CD8-positive, alpha-beta memory T cell (primary cell): ENCODE results near the gene TMEM109. TPM values are rescaled to one million over a fixed set of nuclear protein-coding genes. Genes with fewer than 3 reads are reported as not detected.
A peak's percentile ranks its signal among the peaks of the same experiment; 100 is the strongest.

Experiments
- CTCF ChIA-PET: fragments of 350-600 bp; sonication (Branson Sonifier 250); formaldehyde crosslinking; loops from one replicate; lab custom pipeline; 2021; ENCODE audit warnings: antibody characterized with exemption; lab: Charles Lee
- POLR2A ChIA-PET: fragments of 350-600 bp; sonication (Branson Sonifier 250); formaldehyde crosslinking; loops from one replicate; lab custom pipeline; 2021; ENCODE audit warnings: antibody characterized with exemption; lab: Charles Lee
- DNase-seq, 5 donors: peaks; one replicate each; pipeline versions ENCODE4 v3.0.0 to v3.0.0-alpha.2; 2020 to 2022; ENCODE audit warnings: mixed read lengths in 1 of 5
- H3K27ac ChIP-seq: one replicate; pipeline ENCODE4 v1.7.0; 2013; ENCODE audit warnings: low read depth, mild to moderate bottlenecking, low read length, moderate library complexity
- H3K27me3 ChIP-seq: 2 replicates; pipeline ENCODE4 v1.7.0; 2013; ENCODE audit warnings: low read length, mild to moderate bottlenecking; ENCODE audit not compliant: insufficient read depth, poor library complexity, severe bottlenecking
- H3K36me3 ChIP-seq: 2 replicates; pipeline ENCODE4 v1.7.0; 2013; ENCODE audit warnings: mild to moderate bottlenecking, low read length, moderate library complexity; ENCODE audit not compliant: insufficient read depth
- H3K4me1 ChIP-seq: 2 replicates; pipeline ENCODE4 v1.7.0; 2013; ENCODE audit warnings: mild to moderate bottlenecking, low read length, moderate library complexity; ENCODE audit not compliant: insufficient read depth
- H3K4me3 ChIP-seq: 2 replicates; pipeline ENCODE4 v1.7.0; 2013; ENCODE audit warnings: mild to moderate bottlenecking, low read length
- H3K9me3 ChIP-seq: 2 replicates; pipeline ENCODE4 v1.7.0; 2013; ENCODE audit warnings: mild to moderate bottlenecking, low read length
- H3K27ac Mint-ChIP-seq, 8 donors: one replicate each; pipeline ENCODE4 v1.8.0; 2020 to 2021; ENCODE audit warnings: mixed read lengths in 8 of 8, mild to moderate bottlenecking in 6 of 8, inconsistent platforms in 3 of 8, moderate library complexity in 3 of 8
- H3K27me3 Mint-ChIP-seq, 2 donors: one replicate each; pipeline ENCODE4 v1.8.0; 2020 to 2021; ENCODE audit warnings: mixed read lengths in 2 of 2, mild to moderate bottlenecking in 1 of 2, moderate library complexity in 1 of 2
- H3K36me3 Mint-ChIP-seq, 3 donors: one replicate each; pipeline ENCODE4 v1.8.0; 2020 to 2021; ENCODE audit warnings: mixed read lengths in 3 of 3, inconsistent platforms in 1 of 3, mild to moderate bottlenecking in 1 of 3
- H3K4me1 Mint-ChIP-seq, 3 donors: one replicate each; pipeline ENCODE4 v1.8.0; 2020 to 2021; ENCODE audit warnings: mixed read lengths in 3 of 3, inconsistent platforms in 1 of 3, mild to moderate bottlenecking in 1 of 3
- H3K4me3 Mint-ChIP-seq, 7 donors: one replicate each; pipeline ENCODE4 v1.8.0; 2020 to 2021; ENCODE audit warnings: mixed read lengths in 7 of 7, mild to moderate bottlenecking in 6 of 7, moderate library complexity in 4 of 7, inconsistent platforms in 2 of 7
- H3K9me3 Mint-ChIP-seq, 5 donors: one replicate each; pipeline ENCODE4 v1.8.0; 2020 to 2022; ENCODE audit warnings: mixed read lengths in 5 of 5, mild to moderate bottlenecking in 3 of 5, moderate library complexity in 2 of 5, inconsistent platforms in 1 of 5
- polyA plus RNA-seq: library from polyadenylated mRNA; unstranded; fragments of 300-500 nt; fragmentation: Illumina TruSeq; gene quantifications from one replicate; pipeline ENCODE4 v1.2.3, GENCODE V29; 2021
- total RNA-seq, 2 experiments: library from RNA; stranded (reverse); gene quantifications; one replicate each; pipeline ENCODE4 v1.2.3, GENCODE V29; 2021

TMEM109 gene
- total and polyA plus RNA-seq, 3 experiments from 2014 or later, result 144 to 396 (median 147) TPM

DNA sequence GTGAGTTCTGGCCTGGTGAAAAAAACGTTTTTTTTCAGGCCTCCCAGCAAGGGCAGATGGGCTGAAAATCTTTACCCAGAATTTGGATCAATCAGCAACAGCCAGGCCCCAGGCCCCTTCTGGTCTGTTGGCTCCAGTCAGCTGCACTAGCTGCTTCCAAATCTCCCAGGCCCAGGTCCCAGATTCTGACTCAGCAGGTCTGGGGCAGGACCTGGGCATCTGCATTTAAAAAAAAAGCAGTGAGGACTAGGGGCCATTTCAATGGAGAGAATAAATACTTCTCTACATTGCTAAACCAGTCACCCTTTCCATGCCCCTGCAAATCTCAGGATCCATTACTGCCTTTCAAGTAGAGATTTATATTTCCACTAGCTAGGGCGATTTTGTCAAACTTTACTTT lies 33.7 kb downstream of the TMEM109 start:
- Mint-ChIP-seq H3K27ac (no peak overlapping the region), H3K36me3 (no peaks in the 10 kb centered on the region), H3K4me3 (no peak overlapping the region), H3K27me3 (peaks cover 21 to 28% of the 10 kb centered on the region in 2 donors), H3K9me3 (no peaks in the 10 kb centered on the region), H3K4me1 (peaks cover 7 to 18% (median 9%) of the 10 kb centered on the region in 3 donors)
- DNase-seq, result no peak
- POLR2A ChIA-PET, result no interaction called here
- Histone ChIP-seq H3K9me3 (no peaks in the 10 kb centered on the region), H3K36me3 (no peaks in the 10 kb centered on the region), H3K4me3 (no peak overlapping the region), H3K27ac (no peak overlapping the region), H3K27me3 (no peaks in the 10 kb centered on the region), H3K4me1 (peaks cover 13% of the 10 kb centered on the region)
- CTCF ChIA-PET, result no interaction called here

DNA sequence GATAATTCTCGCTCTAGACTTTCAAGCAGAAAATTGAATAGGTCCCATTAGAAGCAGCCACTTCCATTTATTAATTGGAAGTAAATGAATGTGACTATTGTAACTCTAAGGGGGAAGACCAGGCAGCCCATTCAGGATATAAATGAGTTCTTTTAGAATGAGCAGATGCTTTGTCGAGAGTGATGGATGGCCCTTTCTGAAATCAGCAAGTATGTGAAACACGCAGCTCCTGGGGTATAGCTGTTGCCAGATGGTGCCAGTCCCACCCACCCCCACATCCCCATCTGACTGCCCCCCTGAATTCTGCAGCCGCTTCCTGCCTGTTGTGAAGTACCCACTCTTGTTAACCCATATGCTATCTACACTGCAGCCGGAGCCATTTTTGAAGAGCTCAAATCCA lies 34.3 kb downstream of the TMEM109 start:
- Histone ChIP-seq H3K9me3 (no peaks in the 10 kb centered on the region), H3K36me3 (no peaks in the 10 kb centered on the region), H3K27ac (no peak overlapping the region), H3K4me3 (no peak overlapping the region), H3K27me3 (no peaks in the 10 kb centered on the region), H3K4me1 (peaks cover 16% of the 10 kb centered on the region)
- no peak for DNase-seq
- H3K27ac Mint-ChIP-seq, result no peak overlapping the region
- H3K27me3 Mint-ChIP-seq, result peaks cover 25 to 30% of the 10 kb centered on the region in 2 donors
- CTCF ChIA-PET, result interaction anchor here (0.5 kb wide), 1 partner anchor 239 kb away, joined by 3 read pairs; no protein-coding TSS in a partner anchor
- peaks cover 10 to 21% (median 13%) of the 10 kb centered on the region in 3 donors for H3K4me1 Mint-ChIP-seq
- no peaks in the 10 kb centered on the region for H3K36me3 Mint-ChIP-seq
- POLR2A ChIA-PET, result no interaction called here
- H3K4me3 Mint-ChIP-seq, result no peak overlapping the region
- no peaks in the 10 kb centered on the region for H3K9me3 Mint-ChIP-seq

DNA sequence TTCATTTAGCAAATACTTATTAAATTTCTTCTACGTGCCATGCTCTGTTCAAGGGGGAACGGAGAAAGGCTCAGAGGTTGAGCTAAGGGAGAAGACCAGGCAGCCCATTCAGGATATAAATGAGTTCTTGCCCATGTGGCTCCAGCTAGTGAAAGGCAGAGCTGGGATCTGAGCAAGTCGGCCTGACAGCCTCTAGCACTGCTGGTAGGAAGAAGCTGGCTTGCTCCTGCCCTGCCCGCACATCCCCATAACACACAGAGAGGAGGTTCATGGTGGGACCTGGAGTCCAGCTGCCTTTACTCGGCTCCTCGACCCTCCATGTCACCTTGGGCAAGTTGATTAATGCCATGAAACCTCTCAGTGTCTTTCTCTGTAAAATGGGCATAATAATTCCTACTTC lies 36.1 kb downstream of the TMEM109 start:
- no peak overlapping the region for H3K27ac ChIP-seq
- H3K9me3 Mint-ChIP-seq, result no peaks in the 10 kb centered on the region
- DNase-seq, result no peak
- H3K4me1 Mint-ChIP-seq, result peaks cover 10 to 21% (median 13%) of the 10 kb centered on the region in 3 donors
- H3K36me3 ChIP-seq, result no peaks in the 10 kb centered on the region
- peak overlapping the region in 3 of 7 donors; percentile 31 to 38 (median 38) for H3K4me3 Mint-ChIP-seq
- no peak overlapping the region for H3K27ac Mint-ChIP-seq
- CTCF ChIA-PET, result interaction anchor here (1.1 to 1.5 kb wide), 3 partner anchors 20 to 238 kb away, joined by 3 to 5 read pairs (median 3); no protein-coding TSS in a partner anchor
- POLR2A ChIA-PET, result interaction anchor here (0.7 kb wide), 1 partner anchor 111 kb away, joined by 3 read pairs; no protein-coding TSS in a partner anchor
- no peaks in the 10 kb centered on the region for H3K9me3 ChIP-seq
- no peak overlapping the region for H3K4me3 ChIP-seq
- H3K27me3 Mint-ChIP-seq, result peaks cover 25 to 28% of the 10 kb centered on the region in 2 donors
- no peaks in the 10 kb centered on the region for H3K36me3 Mint-ChIP-seq
- H3K27me3 ChIP-seq, result no peaks in the 10 kb centered on the region
- H3K4me1 ChIP-seq, result peaks cover 16% of the 10 kb centered on the region

DNA sequence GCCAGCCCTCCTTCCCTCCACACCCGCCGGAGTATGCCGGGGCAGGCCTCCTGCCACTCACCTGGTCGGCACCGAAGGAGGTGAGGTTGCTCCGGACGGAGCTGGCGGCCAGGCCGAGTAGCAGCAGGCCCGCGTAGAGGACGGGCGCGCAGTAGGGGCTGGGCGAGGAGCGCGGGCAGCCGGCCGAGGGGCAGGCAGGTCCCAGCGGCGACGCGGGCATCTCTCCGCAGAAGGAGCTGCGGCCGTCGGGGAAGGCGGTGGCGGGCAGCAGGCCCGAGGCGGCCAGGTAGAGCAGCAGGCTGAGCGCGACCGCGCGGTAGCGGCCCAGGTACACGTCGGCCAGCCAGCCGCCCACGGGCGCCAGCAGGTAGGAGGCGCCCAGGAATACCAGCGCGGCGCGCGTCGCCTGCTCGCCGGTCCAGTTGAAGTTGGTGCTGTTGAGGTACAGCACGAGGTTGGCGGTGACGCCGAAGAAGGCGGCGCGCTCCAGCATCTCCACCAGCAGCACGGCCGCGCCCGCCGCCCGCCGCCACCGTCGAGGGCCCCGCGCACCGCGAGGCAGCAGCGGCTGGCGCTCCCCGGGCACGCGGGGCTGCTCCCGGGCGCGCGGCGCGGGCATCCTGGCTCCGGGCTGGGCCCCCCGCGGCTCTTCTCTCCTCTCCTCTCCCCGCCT lies 37.1 kb downstream of the TMEM109 start:
- Mint-ChIP-seq H3K36me3 (no peaks in the 10 kb centered on the region), H3K4me1 (peaks cover 10 to 21% (median 13%) of the 10 kb centered on the region in 3 donors), H3K27ac (no peak overlapping the region), H3K9me3 (no peaks in the 10 kb centered on the region), H3K27me3 (peaks cover 25 to 28% of the 10 kb centered on the region in 2 donors), H3K4me3 (peak overlapping the region in 2 of 7 donors; percentile 75 to 79)
- POLR2A ChIA-PET, result no interaction called here
- peak in 2 of 5 donors; percentile 18 to 48 for DNase-seq
- CTCF ChIA-PET, result interaction anchor here (1.5 kb wide), 1 partner anchor 120 kb away, joined by 5 read pairs; no protein-coding TSS in a partner anchor
- no peaks in the 10 kb centered on the region for H3K36me3 ChIP-seq
- no peaks in the 10 kb centered on the region for H3K27me3 ChIP-seq
- no peak overlapping the region for H3K27ac ChIP-seq
- no peaks in the 10 kb centered on the region for H3K9me3 ChIP-seq
- peak overlapping the region; percentile 69 for H3K4me3 ChIP-seq
- H3K4me1 ChIP-seq, result peaks cover 16% of the 10 kb centered on the region

DNA sequence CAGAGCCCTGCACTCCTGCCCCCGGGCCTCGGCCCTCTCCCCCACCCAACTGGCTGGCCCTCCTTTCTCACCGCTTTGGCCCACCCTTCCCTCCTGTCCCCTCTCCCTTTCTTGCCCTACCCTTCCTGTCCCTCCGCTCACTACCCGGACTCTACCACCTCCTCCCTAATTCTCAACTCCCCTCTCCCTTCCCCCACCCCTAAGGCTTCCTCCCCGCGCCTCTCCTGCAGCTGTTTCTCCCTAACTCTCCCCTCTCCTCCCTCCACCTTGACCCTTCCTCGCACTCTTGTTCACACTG lies 37.6 kb downstream of the TMEM109 start:
- ChIA-PET POLR2A (no interaction called here), CTCF (no interaction called here)
- Histone ChIP-seq H3K9me3 (no peaks in the 10 kb centered on the region), H3K4me3 (peak overlapping the region; percentile 69), H3K27ac (no peak overlapping the region), H3K27me3 (no peaks in the 10 kb centered on the region), H3K4me1 (peaks cover 16% of the 10 kb centered on the region), H3K36me3 (no peaks in the 10 kb centered on the region)
- Mint-ChIP-seq H3K4me1 (peaks cover 10 to 21% (median 13%) of the 10 kb centered on the region in 3 donors), H3K27me3 (peaks cover 25 to 28% of the 10 kb centered on the region in 2 donors), H3K4me3 (peak overlapping the region in 6 of 7 donors; percentile 76 to 84 (median 78)), H3K9me3 (no peaks in the 10 kb centered on the region), H3K27ac (peak overlapping the region in 5 of 8 donors; percentile 35 to 93 (median 57)), H3K36me3 (no peaks in the 10 kb centered on the region)
- no peak for DNase-seq

DNA sequence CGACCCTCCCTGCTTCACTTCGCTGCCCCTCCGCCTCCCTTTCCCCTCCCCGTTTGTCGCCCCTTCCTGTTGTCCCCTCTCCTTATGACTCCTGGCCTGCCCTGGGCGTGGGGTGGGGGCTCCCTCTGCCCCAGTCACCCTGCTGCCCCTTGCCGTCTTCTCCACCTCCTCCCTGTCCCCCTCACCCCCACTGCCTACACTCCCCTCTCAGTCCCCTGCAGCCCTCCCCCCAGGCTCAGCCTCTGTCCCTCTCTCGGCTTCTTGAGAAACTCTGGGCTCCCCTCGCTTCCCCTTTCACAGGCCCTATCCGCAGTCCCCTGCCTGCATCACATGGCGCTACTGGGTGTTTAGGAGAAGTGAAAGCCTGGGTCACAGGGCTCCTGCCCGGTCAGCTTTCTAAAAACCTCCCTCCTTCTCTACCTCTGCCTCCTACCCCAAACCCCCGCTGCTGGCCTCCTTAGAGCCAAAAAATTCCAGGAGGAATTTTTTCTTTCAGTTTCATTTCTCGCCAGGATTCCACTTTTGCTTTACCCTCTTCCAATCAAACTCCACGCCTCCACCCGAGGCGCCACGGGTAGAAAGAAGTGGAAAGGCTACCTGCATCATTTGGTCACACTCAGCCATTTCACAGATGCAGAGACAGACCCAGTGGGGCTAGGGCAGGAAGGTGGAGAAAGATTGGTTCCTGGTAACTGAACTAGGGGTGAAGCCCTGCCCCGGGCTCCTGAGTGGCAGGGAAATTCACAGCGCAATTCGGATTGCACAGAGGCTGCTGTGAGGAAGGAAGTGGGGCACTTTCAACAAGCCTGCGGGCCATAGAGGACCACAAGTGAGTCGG lies 38.2 kb downstream of the TMEM109 start, which contains the start of gene SLC15A3:
TSS of gene SLC15A3 (minus strand) at position 273 of the 838 bp plus-strand sequence. CDS start 625 bp downstream, outside the sequence.
- no peaks in the 10 kb centered on the region for H3K9me3 Mint-ChIP-seq
- peak in 2 of 5 donors; percentile 20 to 63 for DNase-seq
- Histone ChIP-seq H3K4me3 (peak within 1 kb of the TSS; percentile 69), H3K4me1 (peaks cover 16% of the 10 kb centered on the region), H3K9me3 (no peaks in the 10 kb centered on the region), H3K36me3 (no peaks in the 10 kb centered on the region), H3K27ac (no peak within 1 kb of the TSS), H3K27me3 (no peaks in the 10 kb centered on the region)
- peaks cover 10 to 21% (median 13%) of the 10 kb centered on the region in 3 donors for H3K4me1 Mint-ChIP-seq
- H3K4me3 Mint-ChIP-seq, result peak within 1 kb of the TSS; percentile 55 to 84 (median 78)
- CTCF ChIA-PET, result no interaction called here
- H3K36me3 Mint-ChIP-seq, result no peaks in the 10 kb centered on the region
- peak within 1 kb of the TSS; percentile 1 to 93 (median 78) for H3K27ac Mint-ChIP-seq
- POLR2A ChIA-PET, result no interaction called here
- H3K27me3 Mint-ChIP-seq, result peaks cover 25 to 28% of the 10 kb centered on the region in 2 donors

DNA sequence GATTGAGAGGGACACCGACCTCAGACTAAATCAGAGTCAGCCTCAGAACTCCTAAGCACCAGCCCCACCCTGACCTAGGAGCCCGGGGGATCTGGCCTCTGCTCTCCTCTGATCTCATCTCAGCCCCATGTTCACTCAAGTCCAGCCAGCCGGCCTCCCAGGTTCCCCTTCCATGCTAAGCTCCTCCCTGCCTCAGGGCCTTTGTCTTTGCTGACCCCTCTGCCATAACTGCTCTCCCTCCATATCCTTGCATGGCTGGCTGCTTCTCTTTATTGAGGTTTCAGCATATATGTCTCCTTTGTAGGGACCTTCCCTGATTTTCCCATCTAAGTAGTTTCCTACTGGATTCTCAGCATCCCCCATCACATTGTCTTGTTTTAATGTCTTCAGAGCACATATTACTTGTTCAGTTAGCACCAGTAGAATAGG lies 38.8 kb downstream of the TMEM109 start:
- Histone ChIP-seq H3K9me3 (no peaks in the 10 kb centered on the region), H3K4me1 (peaks cover 16% of the 10 kb centered on the region), H3K27me3 (no peaks in the 10 kb centered on the region), H3K4me3 (peak overlapping the region; percentile 69), H3K27ac (no peak overlapping the region), H3K36me3 (no peaks in the 10 kb centered on the region)
- peak overlapping the region in 6 of 7 donors; percentile 55 to 84 (median 78) for H3K4me3 Mint-ChIP-seq
- POLR2A ChIA-PET, result no interaction called here
- H3K4me1 Mint-ChIP-seq, result peaks cover 10 to 21% (median 13%) of the 10 kb centered on the region in 3 donors
- peaks cover 25 to 27% of the 10 kb centered on the region in 2 donors for H3K27me3 Mint-ChIP-seq
- H3K36me3 Mint-ChIP-seq, result no peaks in the 10 kb centered on the region
- peak overlapping the region in 7 of 8 donors; percentile 1 to 93 (median 64) for H3K27ac Mint-ChIP-seq
- CTCF ChIA-PET, result interaction anchor here (1.1 kb wide), 1 partner anchor 21 kb away, joined by 3 read pairs; no protein-coding TSS in a partner anchor
- no peaks in the 10 kb centered on the region for H3K9me3 Mint-ChIP-seq
- DNase-seq, result no peak
